ENCODE data around the gene CCDC107.

DNA sequence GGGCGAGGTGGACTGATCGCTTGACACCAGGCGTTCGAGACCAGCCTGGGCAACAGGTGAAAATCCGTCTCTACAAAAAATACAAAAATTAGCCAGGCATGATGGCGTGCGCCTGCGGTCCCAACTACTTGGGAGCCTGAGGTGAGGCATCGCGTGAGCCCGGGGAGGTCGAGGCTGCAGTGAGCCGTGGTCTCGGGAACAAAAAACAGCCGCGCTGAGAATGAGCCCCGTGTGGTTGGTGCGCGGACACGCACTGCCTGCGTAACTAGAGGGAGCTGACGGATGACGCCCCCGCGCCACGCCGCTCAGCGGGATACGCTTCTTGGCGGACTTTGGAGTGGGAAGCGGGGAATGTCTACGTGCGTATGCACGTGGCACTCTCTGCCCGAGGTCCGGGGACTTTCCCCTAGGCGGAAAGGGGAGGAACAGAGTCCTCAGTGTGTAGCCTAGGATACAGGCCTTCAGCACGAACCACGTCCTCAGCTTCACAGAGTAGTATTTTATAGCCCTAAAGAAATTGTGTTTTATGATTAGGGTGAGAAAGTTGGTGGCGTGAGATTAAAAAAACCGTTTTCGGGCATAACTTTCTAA, 451 bp upstream of the CCDC107 start, which contains the start of gene RMRP:
- TF ChIP-seq, protein P1, sequence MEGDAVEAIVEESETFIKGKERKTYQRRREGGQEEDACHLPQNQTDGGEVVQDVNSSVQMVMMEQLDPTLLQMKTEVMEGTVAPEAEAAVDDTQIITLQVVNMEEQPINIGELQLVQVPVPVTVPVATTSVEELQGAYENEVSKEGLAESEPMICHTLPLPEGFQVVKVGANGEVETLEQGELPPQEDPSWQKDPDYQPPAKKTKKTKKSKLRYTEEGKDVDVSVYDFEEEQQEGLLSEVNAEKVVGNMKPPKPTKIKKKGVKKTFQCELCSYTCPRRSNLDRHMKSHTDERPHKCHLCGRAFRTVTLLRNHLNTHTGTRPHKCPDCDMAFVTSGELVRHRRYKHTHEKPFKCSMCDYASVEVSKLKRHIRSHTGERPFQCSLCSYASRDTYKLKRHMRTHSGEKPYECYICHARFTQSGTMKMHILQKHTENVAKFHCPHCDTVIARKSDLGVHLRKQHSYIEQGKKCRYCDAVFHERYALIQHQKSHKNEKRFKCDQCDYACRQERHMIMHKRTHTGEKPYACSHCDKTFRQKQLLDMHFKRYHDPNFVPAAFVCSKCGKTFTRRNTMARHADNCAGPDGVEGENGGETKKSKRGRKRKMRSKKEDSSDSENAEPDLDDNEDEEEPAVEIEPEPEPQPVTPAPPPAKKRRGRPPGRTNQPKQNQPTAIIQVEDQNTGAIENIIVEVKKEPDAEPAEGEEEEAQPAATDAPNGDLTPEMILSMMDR (tag by site-specific recombination; IDR thresholded peaks at IDR 0.05): peak; percentile 89
- no peak for TF ChIP-seq ZNF548 (tag by site-specific recombination; IDR thresholded peaks at IDR 0.05)
- TF ChIP-seq KLF8 (tag by site-specific recombination; IDR thresholded peaks at IDR 0.05): peak; percentile 85
- TF ChIP-seq ZNF366 (tag by site-specific recombination; conservative IDR thresholded peaks at IDR 0.05): peak; percentile 54; the same call in 1 of the 2 replicates
- TF ChIP-seq, protein P2, sequence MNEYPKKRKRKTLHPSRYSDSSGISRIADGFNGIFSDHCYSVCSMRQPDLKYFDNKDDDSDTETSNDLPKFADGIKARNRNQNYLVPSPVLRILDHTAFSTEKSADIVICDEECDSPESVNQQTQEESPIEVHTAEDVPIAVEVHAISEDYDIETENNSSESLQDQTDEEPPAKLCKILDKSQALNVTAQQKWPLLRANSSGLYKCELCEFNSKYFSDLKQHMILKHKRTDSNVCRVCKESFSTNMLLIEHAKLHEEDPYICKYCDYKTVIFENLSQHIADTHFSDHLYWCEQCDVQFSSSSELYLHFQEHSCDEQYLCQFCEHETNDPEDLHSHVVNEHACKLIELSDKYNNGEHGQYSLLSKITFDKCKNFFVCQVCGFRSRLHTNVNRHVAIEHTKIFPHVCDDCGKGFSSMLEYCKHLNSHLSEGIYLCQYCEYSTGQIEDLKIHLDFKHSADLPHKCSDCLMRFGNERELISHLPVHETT (tag by site-specific recombination; IDR thresholded peaks at IDR 0.05): peak; percentile 85
- TF ChIP-seq ZNF174 (tag by site-specific recombination; IDR thresholded peaks at IDR 0.05): no peak
- TF ChIP-seq, protein P3, sequence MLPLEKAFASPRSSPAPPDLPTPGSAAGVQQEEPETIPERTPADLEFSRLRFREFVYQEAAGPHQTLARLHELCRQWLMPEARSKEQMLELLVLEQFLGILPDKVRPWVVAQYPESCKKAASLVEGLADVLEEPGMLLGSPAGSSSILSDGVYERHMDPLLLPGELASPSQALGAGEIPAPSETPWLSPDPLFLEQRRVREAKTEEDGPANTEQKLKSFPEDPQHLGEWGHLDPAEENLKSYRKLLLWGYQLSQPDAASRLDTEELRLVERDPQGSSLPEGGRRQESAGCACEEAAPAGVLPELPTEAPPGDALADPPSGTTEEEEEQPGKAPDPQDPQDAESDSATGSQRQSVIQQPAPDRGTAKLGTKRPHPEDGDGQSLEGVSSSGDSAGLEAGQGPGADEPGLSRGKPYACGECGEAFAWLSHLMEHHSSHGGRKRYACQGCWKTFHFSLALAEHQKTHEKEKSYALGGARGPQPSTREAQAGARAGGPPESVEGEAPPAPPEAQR (tag by site-specific recombination; IDR thresholded peaks at IDR 0.05): peak; percentile 86; the same call in 1 of the 2 replicates

Measured in HEK293 (cell line).